KOPT-K1 (cell line): ENCODE measurements around the gene TUG1.

Source experiments
- H3K27ac ChIP-seq: fragments of 200-600 bp; sonication (generic); 2 replicates; pipeline ENCODE4 v1.5.1; 2016; ENCODE audit warnings: antibody characterized with exemption, mild to moderate bottlenecking, low read depth, low read length; ENCODE audit not compliant: poor library complexity, severe bottlenecking
- H3K36me3 ChIP-seq: fragments of 200-600 bp; sonication (generic); 2 replicates; pipeline ENCODE4 v1.5.1; 2017; ENCODE audit warnings: antibody characterized with exemption, mild to moderate bottlenecking, low read length, moderate library complexity; ENCODE audit not compliant: insufficient read depth
- H3K9me3 ChIP-seq: fragments of 200-600 bp; sonication (generic); 2 replicates; pipeline ENCODE4 v1.5.1; 2017; ENCODE audit warnings: antibody characterized with exemption, low read length, mild to moderate bottlenecking; ENCODE audit not compliant: insufficient read depth, poor library complexity, severe bottlenecking

TUG1 gene

DNA sequence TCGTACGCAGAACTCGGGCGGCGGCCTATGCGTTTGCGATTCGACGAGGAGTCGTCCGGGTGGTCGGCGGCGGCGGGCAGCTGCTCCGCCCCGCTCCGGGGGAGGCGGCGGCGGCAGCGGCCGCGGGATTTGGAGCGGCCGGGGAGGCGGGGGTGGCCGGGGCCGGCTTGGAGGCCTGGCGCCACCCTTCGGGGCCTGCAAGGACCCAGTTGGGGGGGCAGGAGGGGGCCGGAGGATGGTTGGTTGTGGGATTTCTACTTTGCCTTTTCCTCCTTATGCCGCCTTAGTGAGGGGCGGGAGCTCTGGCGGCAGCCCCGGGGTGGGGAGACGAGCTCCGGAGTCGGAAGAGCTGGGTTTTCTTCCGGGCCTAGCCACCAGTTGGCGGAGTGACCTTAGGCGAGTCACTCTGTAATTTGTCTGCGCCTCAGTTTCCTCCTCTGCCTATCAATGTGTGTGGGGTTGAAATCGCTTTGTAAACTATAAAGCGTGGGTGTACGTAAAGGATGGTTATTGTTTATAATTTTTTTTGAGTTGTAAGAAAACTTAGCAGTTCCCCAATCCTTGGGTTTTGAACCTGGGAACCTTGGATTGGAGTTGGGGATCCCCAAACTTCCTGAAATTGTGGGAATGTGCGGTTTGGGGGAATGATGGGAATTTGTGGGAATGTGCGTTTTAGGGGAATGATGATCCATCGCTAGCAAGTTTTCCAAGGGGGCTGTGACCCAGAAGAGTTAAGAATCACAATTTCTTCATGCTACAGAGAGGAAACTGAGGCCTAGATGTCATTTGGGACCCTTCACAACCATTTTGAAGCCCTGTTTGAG, 679 bp downstream of the TUG1 start:
- H3K9me3 ChIP-seq = peaks cover 64% of the 10 kb centered on the region
- peak overlapping the region; percentile 87 for H3K27ac ChIP-seq
- H3K36me3 ChIP-seq = peaks cover 55% of the 10 kb centered on the region

DNA sequence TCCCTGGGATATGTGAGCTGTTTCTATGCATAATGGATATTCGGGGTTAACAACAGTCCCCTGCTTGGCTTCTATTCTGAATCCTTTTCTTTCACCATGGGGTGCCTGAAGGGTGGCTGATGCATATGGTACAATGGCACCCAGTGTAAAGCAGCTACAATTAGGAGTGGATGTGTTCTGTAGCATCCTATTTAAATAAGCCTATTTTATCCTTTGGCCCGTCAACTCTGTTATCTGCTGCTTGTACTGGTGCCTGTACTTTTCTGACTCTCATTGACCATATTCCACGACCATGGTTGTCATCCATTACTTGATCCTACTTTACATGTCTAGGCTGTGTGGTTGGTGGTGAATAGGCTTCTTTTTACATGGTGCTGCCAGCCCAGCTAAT, 1.3 kb downstream of the TUG1 start:
- Histone ChIP-seq H3K27ac (peak overlapping the region; percentile 87), H3K9me3 (peaks cover 70% of the 10 kb centered on the region), H3K36me3 (peaks cover 61% of the 10 kb centered on the region)

DNA sequence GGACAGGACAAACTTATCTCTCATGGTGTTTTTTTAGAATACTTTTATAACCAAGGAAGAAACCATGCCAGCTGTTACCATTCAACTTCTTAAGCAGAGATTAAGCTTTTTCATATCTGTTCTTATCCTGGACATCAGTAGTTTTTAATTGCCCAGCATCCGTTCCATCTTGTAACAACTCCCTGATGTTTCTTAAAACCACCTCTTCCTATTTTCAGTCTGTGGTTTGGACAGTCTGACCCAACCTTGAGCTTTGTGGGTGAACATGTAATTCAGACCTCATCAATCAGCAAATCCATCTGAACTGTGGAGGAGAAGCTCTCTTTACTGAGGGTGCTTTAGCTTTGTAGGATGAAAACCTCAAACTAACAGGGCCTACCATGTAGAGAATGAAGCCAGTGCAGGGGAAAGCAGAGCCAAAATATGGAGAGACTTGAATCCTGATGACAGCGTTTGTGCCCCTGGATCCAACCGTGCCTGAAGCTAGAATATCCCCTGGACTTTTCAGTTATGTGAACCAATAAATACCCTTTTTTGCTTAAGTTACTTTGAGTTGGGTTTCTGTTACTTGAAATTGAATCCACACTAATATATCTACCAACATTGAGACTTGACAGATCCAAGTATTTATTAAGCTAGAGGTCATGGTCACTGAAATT, 9.4 kb downstream of the TUG1 start:
- peaks cover 75% of the 10 kb centered on the region for H3K9me3 ChIP-seq
- H3K36me3 ChIP-seq = peaks cover 53% of the 10 kb centered on the region
- no peak overlapping the region for H3K27ac ChIP-seq

DNA sequence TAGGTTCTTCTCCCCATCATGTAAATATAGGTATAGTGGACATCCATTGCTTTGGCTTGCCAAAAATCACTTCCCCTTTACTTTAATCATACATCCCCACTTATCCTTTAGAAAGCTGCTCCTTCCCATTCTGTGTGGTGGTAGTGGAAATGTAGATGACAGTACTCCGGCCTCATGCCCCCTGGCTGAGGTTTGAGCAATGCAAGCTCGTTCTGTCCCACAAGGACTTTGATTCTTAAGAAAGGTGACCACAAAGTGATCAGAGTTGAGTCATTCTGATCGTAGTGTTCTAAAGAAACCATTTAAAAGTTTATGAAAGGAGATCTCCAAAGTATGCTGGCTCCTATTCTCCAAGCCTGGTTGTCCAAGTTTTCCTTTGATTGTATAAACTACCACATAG, 10.9 kb downstream of the TUG1 start:
- Histone ChIP-seq H3K36me3 (peaks cover 38% of the 10 kb centered on the region), H3K9me3 (peaks cover 74% of the 10 kb centered on the region), H3K27ac (no peak overlapping the region)

GRCh38 chr22:30982512-30982911, 13.4 kb downstream of the TUG1 start:
- Histone ChIP-seq H3K9me3 (peaks cover 48% of the 10 kb centered on the region), H3K27ac (no peak overlapping the region), H3K36me3 (peaks cover 13% of the 10 kb centered on the region; the same call in 1 of the 2 replicates)

DNA sequence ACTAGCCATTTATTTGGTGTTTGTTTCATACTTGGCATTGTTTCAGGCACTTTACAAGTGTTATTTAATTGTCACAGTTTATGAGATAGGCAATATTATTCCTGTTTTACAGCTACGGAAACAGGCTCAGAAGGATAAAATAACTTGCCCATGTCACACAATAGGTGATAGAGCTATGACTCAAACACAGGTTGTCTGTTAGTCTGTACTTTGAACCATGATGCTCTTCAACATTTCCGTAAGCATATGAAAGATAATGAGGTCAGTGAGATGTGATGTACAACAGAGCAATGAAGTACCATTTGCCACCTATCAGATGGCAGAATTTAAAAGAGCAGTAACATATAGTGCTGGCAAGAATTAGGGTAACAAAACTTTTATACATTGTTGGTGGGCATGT, 15.3 kb downstream of the TUG1 start:
- no peak overlapping the region for H3K27ac ChIP-seq
- no peaks in the 10 kb centered on the region for H3K36me3 ChIP-seq
- peaks cover 30% of the 10 kb centered on the region for H3K9me3 ChIP-seq

- no peaks in the 10 kb centered on the region for H3K36me3 ChIP-seq
- H3K9me3 ChIP-seq = peaks cover 17% of the 10 kb centered on the region
- H3K27ac ChIP-seq = no peak overlapping the region
Measured at GRCh38 chr22:30985561-30986208, 16.6 kb downstream of the TUG1 start.

DNA sequence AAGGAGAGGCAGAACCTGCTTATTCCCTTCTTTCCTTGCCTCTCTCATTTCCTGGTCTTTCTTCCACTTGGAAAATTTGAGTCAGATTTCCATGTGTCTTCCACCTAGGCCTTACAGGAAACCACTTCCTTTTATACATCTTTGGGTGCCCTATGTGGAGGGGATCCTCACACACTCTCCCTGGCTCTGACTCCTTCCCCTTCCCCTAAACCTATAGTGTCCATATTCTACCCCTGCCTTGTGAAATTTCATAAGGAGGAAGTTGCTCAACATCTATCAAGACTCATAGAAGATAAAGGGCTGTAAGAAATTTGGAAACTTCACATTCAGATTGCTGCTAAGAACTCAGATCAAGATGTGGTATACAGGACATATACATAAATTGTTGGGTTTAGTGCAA, 20.4 kb downstream of the TUG1 start:
- peaks cover 14% of the 10 kb centered on the region for H3K9me3 ChIP-seq
- H3K36me3 ChIP-seq = no peaks in the 10 kb centered on the region
- no peak overlapping the region for H3K27ac ChIP-seq

DNA sequence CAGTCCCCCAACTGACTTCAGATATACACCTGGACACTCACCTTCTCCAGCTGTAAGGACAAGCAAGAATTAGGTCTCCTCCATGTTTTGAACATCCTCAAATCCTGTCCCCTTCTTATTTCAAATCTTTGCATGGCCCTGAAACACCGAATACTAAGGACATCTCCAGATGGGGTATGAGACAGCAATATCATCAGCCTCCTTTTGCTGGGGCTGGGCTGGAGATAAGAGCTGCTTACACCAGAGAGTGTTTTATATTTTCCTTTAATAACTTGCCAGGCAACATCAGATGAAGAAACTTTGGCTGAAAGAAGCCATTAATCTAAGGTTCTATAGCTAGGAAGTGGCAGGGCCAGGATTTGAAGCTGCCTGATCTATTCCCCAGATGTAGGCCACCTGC, 21.6 kb downstream of the TUG1 start:
- H3K36me3 ChIP-seq = no peaks in the 10 kb centered on the region
- H3K27ac ChIP-seq = no peak overlapping the region
- H3K9me3 ChIP-seq = peaks cover 10% of the 10 kb centered on the region

GRCh38 chr22:30992565-30992964, 23.5 kb downstream of the TUG1 start:
- H3K9me3 ChIP-seq = peaks cover 10% of the 10 kb centered on the region
- no peak overlapping the region for H3K27ac ChIP-seq
- no peaks in the 10 kb centered on the region for H3K36me3 ChIP-seq

DNA sequence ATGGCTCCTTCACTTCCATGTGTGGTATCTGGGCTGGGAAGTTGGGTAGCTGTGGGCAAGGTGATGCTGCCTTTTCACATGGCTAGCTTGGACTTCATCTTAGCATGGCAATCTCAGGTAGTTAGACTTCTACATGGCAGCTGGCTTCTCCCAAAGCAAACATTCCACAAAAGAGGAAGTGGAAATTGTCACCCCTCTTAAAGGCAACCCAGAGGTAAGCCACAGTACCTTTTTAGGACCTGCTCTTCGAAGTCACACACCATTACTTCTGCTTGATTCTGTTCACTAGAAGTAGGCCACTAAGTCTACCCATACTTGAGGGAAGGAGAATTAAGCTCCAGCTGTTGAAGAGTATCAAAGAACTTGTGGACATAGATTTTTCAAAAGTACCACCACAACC, 25.9 kb downstream of the TUG1 start:
- peaks cover 10% of the 10 kb centered on the region for H3K9me3 ChIP-seq
- no peaks in the 10 kb centered on the region for H3K36me3 ChIP-seq
- H3K27ac ChIP-seq = no peak overlapping the region

GRCh38 chr22:30996462-30996861, 27.4 kb downstream of the TUG1 start:
- Histone ChIP-seq H3K27ac (no peak overlapping the region), H3K9me3 (peaks cover 7% of the 10 kb centered on the region), H3K36me3 (no peaks in the 10 kb centered on the region)

- no peaks in the 10 kb centered on the region for H3K36me3 ChIP-seq
- H3K9me3 ChIP-seq = no peaks in the 10 kb centered on the region
- no peak overlapping the region for H3K27ac ChIP-seq
Measured at GRCh38 chr22:30998329-30998728, 29.3 kb downstream of the TUG1 start.

DNA sequence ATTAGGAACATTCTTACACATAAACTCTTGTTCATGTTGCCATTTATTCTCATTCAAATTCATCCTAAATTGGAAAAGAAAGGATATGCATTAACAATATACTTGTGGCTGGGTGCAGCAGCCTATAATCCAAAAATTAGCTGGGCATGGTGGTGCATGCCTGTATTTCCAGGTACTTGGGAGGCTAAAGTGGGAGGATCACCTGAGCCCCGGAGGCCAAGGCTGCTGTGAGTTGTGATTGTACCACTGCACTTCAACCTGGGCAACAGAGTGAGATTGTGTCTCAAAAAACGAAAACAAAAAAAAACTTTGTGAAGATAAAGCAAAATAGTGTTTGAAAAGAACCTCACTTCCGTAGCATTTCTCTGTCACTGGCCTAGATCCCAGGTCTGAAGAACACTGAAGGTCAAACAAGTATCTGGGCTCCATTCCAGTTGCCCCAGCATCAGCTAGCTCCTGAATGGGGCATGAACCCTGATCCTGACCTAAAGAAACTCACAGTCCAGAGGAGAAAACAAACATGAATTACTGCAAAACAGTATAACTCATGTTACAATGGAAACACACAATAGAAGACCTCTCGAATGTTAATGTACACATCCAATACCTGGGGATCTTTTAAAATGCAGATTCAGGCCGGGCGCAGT, 32.2 kb downstream of the TUG1 start:
- H3K27ac ChIP-seq = no peak overlapping the region
- no peaks in the 10 kb centered on the region for H3K36me3 ChIP-seq
- peaks cover 8% of the 10 kb centered on the region for H3K9me3 ChIP-seq

DNA sequence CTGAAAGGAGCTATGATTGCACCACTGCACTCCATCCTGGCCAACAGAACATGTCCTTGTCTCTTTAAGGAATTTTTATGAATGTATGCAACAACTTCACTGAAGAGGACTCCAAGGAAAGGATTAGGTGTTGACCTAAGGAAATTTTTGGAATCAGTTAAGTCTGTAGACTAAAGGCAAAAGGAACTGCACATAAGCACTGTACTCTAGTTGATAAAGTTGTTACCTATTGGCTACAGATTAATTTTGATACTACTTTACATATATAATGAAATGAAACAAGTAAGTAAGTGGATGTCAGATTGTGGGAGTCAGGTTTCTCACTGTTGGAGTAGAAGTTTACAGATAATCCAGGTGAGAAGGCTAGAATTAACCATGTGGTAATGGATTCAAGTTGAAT, 36.5 kb downstream of the TUG1 start:
- Histone ChIP-seq H3K27ac (no peak overlapping the region), H3K9me3 (peaks cover 12% of the 10 kb centered on the region), H3K36me3 (no peaks in the 10 kb centered on the region)
